WTC11 (cell line): ENCODE data around the gene EDIL3. TPM values are rescaled to one million over a fixed set of nuclear protein-coding genes. Genes with fewer than 3 reads are reported as not detected.

Source experiments
- ATAC-seq: fragments of 200-7000 bp; cut with Tn5 transposase; 2 replicates; pipeline ENCODE4 v1.10.0; 2021; ENCODE audit warnings: mild to moderate bottlenecking, moderate library complexity
- CTCF ChIA-PET: fragments of 300-600 bp; sonication (Branson Sonifier 250); formaldehyde crosslinking; loops from one replicate; lab custom pipeline; 2021; ENCODE audit warnings: antibody characterized with exemption; lab: Charles Lee
- POLR2A ChIA-PET: fragments of 350-600 bp; sonication (Branson Sonifier 250); formaldehyde crosslinking; loops from one replicate; lab custom pipeline; 2021; ENCODE audit warnings: antibody characterized with exemption; lab: Charles Lee
- DNase-seq: peaks from one replicate; pipeline ENCODE4 v3.0.0; 2021; ENCODE audit warnings: low spot score
- H3K27ac Mint-ChIP-seq: 2 replicates; pipeline ENCODE4 v1.8.0; 2021; ENCODE audit warnings: mixed read lengths
- H3K27me3 Mint-ChIP-seq: 2 replicates; pipeline ENCODE4 v1.8.0; 2021; ENCODE audit warnings: low read depth, mild to moderate bottlenecking, moderate library complexity, mixed read lengths
- H3K36me3 Mint-ChIP-seq: 2 replicates; pipeline ENCODE4 v1.8.0; 2021; ENCODE audit warnings: mixed read lengths
- H3K4me1 Mint-ChIP-seq: 2 replicates; pipeline ENCODE4 v1.8.0; 2022; ENCODE audit warnings: mixed read lengths
- H3K4me3 Mint-ChIP-seq: 2 replicates; pipeline ENCODE4 v1.8.0; 2021; ENCODE audit warnings: mild to moderate bottlenecking, moderate library complexity, mixed read lengths
- H3K9me3 Mint-ChIP-seq: 2 replicates; pipeline ENCODE4 v1.8.0; 2021; ENCODE audit warnings: mixed read lengths
- AFF4 ChIP-seq: sonication (generic); formaldehyde crosslinking; IDR thresholded peaks from 2 replicates; pipeline ENCODE4 v1.8.1; 2023; ENCODE audit warnings: mild to moderate bottlenecking, missing genetic modification reagents, borderline replicate concordance
- CDX4 ChIP-seq: fragments of 250-450 bp; sonication (Bioruptor Pico); IDR thresholded peaks from 2 replicates; pipeline ENCODE4 v1.9.0; 2021; ENCODE audit warnings: moderate library complexity, mild to moderate bottlenecking, inconsistent platforms, borderline replicate concordance
- CREB1 ChIP-seq: sonication (generic); formaldehyde crosslinking; IDR thresholded peaks from 2 replicates; pipeline ENCODE4 v1.8.0; 2023; ENCODE audit warnings: mild to moderate bottlenecking, missing genetic modification reagents
- ELF4 ChIP-seq: sonication (generic); formaldehyde crosslinking; IDR thresholded peaks from 2 replicates; pipeline ENCODE4 v1.8.1; 2022; ENCODE audit warnings: low read depth, mild to moderate bottlenecking, moderate library complexity, missing genetic modification reagents
- ETV6 ChIP-seq: sonication (generic); formaldehyde crosslinking; IDR thresholded peaks from 2 replicates; pipeline ENCODE4 v1.8.1; 2022; ENCODE audit warnings: mild to moderate bottlenecking, missing genetic modification reagents
- FOXK1 ChIP-seq: sonication (generic); formaldehyde crosslinking; IDR thresholded peaks from 2 replicates; pipeline ENCODE4 v1.8.0; 2022; ENCODE audit warnings: mild to moderate bottlenecking, moderate library complexity, missing genetic modification reagents
- HMGA2 ChIP-seq: fragments of 250-450 bp; sonication (Bioruptor Pico); IDR thresholded peaks from 2 replicates; pipeline ENCODE4 v1.4.0; 2021; ENCODE audit warnings: mild to moderate bottlenecking, moderate library complexity
- MAX ChIP-seq: sonication (generic); formaldehyde crosslinking; IDR thresholded peaks from 2 replicates; pipeline ENCODE4 v1.8.0; 2022; ENCODE audit warnings: mild to moderate bottlenecking, missing genetic modification reagents
- MLX ChIP-seq: sonication (generic); formaldehyde crosslinking; IDR thresholded peaks from 2 replicates; pipeline ENCODE4 v1.8.1; 2023; ENCODE audit warnings: mild to moderate bottlenecking, missing genetic modification reagents, moderate library complexity
- NFE2L1 ChIP-seq: sonication (generic); formaldehyde crosslinking; IDR thresholded peaks from 2 replicates; pipeline ENCODE4 v1.8.1; 2023; ENCODE audit warnings: missing genetic modification reagents
- OVOL2 ChIP-seq: fragments of 250-450 bp; sonication (Bioruptor Pico); IDR thresholded peaks from 2 replicates; pipeline ENCODE4 v1.9.0; 2021; ENCODE audit warnings: mild to moderate bottlenecking, borderline replicate concordance
- TCF7 ChIP-seq: sonication (generic); formaldehyde crosslinking; IDR thresholded peaks from 2 replicates; pipeline ENCODE4 v1.8.0; 2022; ENCODE audit warnings: mild to moderate bottlenecking, low read depth, missing genetic modification reagents, moderate library complexity
- TEAD1 ChIP-seq: sonication (generic); formaldehyde crosslinking; IDR thresholded peaks from 2 replicates; pipeline ENCODE4 v1.8.0; 2022; ENCODE audit warnings: mild to moderate bottlenecking, missing genetic modification reagents
- TEAD4 ChIP-seq: sonication (generic); formaldehyde crosslinking; IDR thresholded peaks from 2 replicates; pipeline ENCODE4 v1.8.0; 2022; ENCODE audit warnings: mild to moderate bottlenecking, missing genetic modification reagents
- ZMAT4 ChIP-seq: fragments of 250-450 bp; sonication (Bioruptor Pico); IDR thresholded peaks from 2 replicates; pipeline ENCODE4 v1.9.0; 2021; ENCODE audit warnings: mild to moderate bottlenecking
- ZNF219 ChIP-seq: sonication (generic); formaldehyde crosslinking; IDR thresholded peaks from 2 replicates; pipeline ENCODE4 v1.8.0; 2023; ENCODE audit warnings: missing genetic modification reagents, mild to moderate bottlenecking, borderline replicate concordance
- ZNF263 ChIP-seq: sonication (generic); formaldehyde crosslinking; IDR thresholded peaks from 2 replicates; pipeline ENCODE4 v1.8.1; 2022; ENCODE audit warnings: low read depth, mild to moderate bottlenecking, moderate library complexity, missing genetic modification reagents
- ZNF425 ChIP-seq: fragments of 250-450 bp; sonication (Bioruptor Pico); conservative IDR thresholded peaks from 2 replicates; pipeline ENCODE4 v1.9.0; 2021; ENCODE audit warnings: mild to moderate bottlenecking
- ZNF532 ChIP-seq: fragments of 250-450 bp; sonication (Bioruptor Pico); IDR thresholded peaks from 2 replicates; pipeline ENCODE4 v1.9.0; 2021; ENCODE audit warnings: mild to moderate bottlenecking, borderline replicate concordance
- total RNA-seq: library from RNA; stranded (reverse); gene quantifications from 3 replicates; pipeline ENCODE4 v1.2.3, GENCODE V29; 2021

Gene EDIL3
- total RNA-seq, 1 experiment from 2014 or later = 48.3 TPM

GRCh38 chr5:84080908-84081307, 303.8 kb downstream of the EDIL3 start:
- Mint-ChIP-seq H3K36me3 (peaks cover 2% of the 10 kb centered on the region; the same call in 1 of the 2 replicates), H3K27ac (no peak overlapping the region), H3K4me1 (peaks cover 6% of the 10 kb centered on the region; the same call in 1 of the 2 replicates), H3K9me3 (no peaks in the 10 kb centered on the region), H3K27me3 (no peaks in the 10 kb centered on the region), H3K4me3 (no peak overlapping the region)
- TF ChIP-seq OVOL2 (CRISPR knock-in tag) (no peak), AFF4 (CRISPR knock-in tag) (no peak), TCF7 (CRISPR knock-in tag) (no peak), CDX4 (CRISPR knock-in tag) (no peak), CREB1 (no peak), ZNF219 (CRISPR knock-in tag) (no peak), ZNF425 (CRISPR knock-in tag) (no peak), ZMAT4 (no peak), FOXK1 (no peak), ELF4 (CRISPR knock-in tag) (no peak), ZNF263 (CRISPR knock-in tag) (no peak)
- peak; percentile 67; the same call in 1 of the 2 replicates for ATAC-seq
- POLR2A ChIA-PET = no interaction called here
- no peak for DNase-seq
- CTCF ChIA-PET = no interaction called here

- Mint-ChIP-seq H3K36me3 (peaks cover 4% of the 10 kb centered on the region; the same call in 1 of the 2 replicates), H3K9me3 (no peaks in the 10 kb centered on the region), H3K4me3 (no peak overlapping the region), H3K4me1 (no peaks in the 10 kb centered on the region), H3K27ac (no peak overlapping the region), H3K27me3 (no peaks in the 10 kb centered on the region)
- ChIA-PET POLR2A (no interaction called here), CTCF (no interaction called here)
- DNase-seq (no peak), ATAC-seq (no peak)
- no peak for TF ChIP-seq NFE2L1 (CRISPR knock-in tag)
- no peak for TF ChIP-seq HMGA2 (CRISPR knock-in tag)
- no peak for TF ChIP-seq ETV6 (CRISPR knock-in tag)
- TF ChIP-seq MAX = no peak
- no peak for TF ChIP-seq TCF7 (CRISPR knock-in tag)
- TF ChIP-seq TEAD4 (CRISPR knock-in tag) = no peak
- no peak for TF ChIP-seq MLX (CRISPR knock-in tag)
- TF ChIP-seq TEAD1 (CRISPR knock-in tag) = no peak
- no peak for TF ChIP-seq ZNF425 (CRISPR knock-in tag)
- TF ChIP-seq ZNF532 (CRISPR knock-in tag) = no peak
Observed at GRCh38 chr5:84072339-84072738, 312.3 kb downstream of the EDIL3 start.
